Measurements from ENCODE around the gene DYRK1A.
"Not testable (repeated sequence)": the region's sequence is repeated elsewhere in the genome, so short reads cannot be mapped to it uniquely, and the experiment has no call there.

Gene DYRK1A

GRCh38 chr21:37490084-37490483 is 123.5 kb downstream of the DYRK1A start:
- no peak for DNase-seq

DNA sequence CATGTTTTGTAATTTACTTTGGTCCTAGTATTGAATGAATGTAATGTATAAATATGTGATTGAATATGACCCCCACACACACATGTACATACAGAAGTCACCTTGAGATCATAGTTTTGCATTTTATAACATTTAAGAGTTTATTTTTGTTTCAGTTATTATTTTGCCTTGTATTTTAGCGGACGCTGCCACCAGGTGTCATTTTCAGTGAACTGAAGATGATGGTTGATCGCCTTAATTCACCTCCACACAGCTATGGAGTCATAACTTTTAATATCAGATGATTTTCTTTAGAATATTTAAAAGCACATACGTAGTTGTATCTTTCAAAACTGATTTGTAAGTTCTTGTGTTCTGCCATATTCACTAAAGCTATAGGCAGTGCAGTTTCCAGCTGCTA is 130.4 kb downstream of the DYRK1A start:
- no peak for DNase-seq

DNA sequence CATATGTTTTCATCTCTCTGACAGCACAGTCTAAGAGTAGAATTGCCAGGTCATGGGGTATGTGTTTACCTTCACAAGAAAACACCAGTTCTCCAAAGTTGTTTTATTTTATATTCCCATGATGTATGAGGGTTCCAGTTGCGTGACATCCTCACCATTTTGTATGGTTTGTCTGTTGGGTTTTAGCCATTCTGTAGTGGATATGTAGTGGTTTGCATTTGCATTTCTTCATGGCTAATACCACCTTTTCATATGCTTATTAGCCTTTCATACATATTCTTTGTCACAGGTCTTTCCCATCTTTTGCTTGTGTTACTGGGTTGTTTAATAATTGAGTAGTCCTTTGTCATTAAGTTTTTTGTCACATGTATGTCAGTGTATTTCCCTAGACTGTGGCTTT is 132.1 kb downstream of the DYRK1A start:
- no peak for DNase-seq

DNA sequence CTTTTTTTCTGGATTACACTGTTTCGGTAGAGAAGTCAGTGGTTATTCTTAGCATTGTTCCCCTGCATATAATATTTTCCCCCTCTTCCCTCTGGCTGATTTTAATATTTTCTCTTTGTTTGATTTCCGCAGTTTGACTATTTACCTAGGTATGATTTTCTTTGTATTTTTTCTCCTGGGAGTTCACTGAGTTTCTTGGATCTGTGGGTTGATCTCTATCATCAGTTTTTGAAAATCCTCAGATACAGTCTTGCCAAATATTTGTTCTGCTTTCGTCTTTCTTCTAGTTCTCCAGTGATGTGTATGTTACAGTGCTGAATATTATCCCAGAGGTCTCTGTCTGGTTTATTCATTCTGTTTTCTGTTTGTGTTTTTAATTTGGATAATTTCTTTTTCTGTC is 136.4 kb downstream of the DYRK1A start:
- no peak for DNase-seq

GRCh38 chr21:37503848-37504467 is 137.4 kb downstream of the DYRK1A start:
- DNase-seq, result no peak

DNA sequence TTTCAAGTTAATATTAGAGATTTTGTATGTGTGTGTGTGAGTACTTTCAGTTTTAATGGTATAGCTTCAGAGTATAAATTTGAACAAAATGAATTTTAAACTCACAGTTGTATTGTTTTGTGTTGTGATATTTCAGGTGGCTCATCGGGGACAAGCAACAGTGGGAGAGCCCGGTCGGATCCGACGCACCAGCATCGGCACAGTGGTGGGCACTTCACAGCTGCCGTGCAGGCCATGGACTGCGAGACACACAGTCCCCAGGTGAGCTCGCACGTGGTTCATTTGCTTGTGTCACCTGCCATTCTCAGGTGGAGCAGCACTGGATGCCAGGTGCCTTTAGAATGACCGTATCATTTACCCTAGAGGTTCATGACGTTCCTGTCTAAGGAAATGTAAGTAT is 139.4 kb downstream of the DYRK1A start:
- DNase-seq, result no peak

- DNase-seq, result no peak
Measured at GRCh38 chr21:37507716-37508115, 141.1 kb downstream of the DYRK1A start.

GRCh38 chr21:37508341-37508740 is 141.8 kb downstream of the DYRK1A start:
- no peak for DNase-seq

GRCh38 chr21:37509802-37510393 is 143.3 kb downstream of the DYRK1A start:
- DNase-seq, result no peak

DNA sequence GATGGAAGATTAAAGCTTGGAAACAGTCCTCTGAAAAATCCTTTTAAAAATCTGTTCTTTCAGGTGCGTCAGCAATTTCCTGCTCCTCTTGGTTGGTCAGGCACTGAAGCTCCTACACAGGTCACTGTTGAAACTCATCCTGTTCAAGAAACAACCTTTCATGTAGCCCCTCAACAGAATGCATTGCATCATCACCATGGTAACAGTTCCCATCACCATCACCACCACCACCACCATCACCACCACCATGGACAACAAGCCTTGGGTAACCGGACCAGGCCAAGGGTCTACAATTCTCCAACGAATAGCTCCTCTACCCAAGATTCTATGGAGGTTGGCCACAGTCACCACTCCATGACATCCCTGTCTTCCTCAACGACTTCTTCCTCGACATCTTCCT is 145.3 kb downstream of the DYRK1A start:
- DNase-seq, result no peak

DNA sequence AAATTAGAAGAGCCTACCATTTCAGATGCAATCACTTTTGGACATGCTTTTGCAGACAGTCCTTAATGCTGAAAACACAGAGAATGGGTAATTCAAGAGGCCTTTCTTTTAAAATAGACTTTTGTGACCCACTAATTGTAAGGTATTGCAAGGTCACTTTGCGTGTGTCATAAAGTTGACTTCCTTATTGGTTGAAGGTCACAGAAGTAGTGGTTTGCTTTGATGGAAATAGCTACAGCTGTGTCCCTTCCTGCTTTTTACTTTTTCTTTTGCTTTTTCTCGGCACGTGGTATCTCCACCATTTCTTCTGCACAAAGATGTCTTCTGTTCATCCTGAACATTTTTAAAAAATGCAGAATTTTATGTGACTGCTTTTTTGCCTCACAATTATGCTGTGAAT is 146.8 kb downstream of the DYRK1A start:
- DNase-seq, result no peak

DNA sequence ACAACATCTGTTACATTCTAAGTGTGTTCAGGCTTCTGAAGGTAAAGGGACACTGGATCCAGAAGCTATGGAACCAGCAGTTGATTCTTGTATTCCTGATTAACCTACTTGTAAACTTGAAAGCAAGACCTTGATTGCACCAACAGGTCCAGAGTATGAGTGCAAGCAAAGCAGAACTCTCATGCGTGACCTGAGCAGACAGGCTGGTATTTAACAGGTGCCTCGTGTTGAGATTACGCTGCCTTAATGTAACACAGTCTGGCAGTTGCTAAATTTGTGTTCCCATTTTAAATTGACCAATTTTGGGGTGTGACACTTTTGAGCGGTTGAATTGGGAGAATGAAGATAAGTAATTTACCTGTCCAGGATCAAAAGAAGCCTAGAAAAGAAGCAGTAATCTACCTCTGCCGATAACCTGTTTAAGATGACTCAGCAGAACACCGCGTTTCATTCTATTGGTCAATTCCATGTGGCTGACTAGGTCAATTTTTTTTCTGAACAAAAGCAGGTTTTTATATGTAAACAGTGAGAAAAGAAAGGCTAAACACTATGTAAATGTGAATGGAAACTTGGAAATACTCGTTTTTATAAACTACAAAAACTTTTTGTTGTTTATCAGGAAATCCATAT is 147.6 kb downstream of the DYRK1A start:
- DNase-seq, result no peak

- no peak for DNase-seq
Measured at GRCh38 chr21:37516998-37517397, 150.4 kb downstream of the DYRK1A start.

GRCh38 chr21:37520801-37521200 is 154.2 kb downstream of the DYRK1A start:
- DNase-seq, result no peak

GRCh38 chr21:37521658-37522057 is 155.1 kb downstream of the DYRK1A start:
- DNase-seq, result no peak

GRCh38 chr21:37522641-37523295 is 156.2 kb downstream of the DYRK1A start:
- DNase-seq, result no peak

DNA sequence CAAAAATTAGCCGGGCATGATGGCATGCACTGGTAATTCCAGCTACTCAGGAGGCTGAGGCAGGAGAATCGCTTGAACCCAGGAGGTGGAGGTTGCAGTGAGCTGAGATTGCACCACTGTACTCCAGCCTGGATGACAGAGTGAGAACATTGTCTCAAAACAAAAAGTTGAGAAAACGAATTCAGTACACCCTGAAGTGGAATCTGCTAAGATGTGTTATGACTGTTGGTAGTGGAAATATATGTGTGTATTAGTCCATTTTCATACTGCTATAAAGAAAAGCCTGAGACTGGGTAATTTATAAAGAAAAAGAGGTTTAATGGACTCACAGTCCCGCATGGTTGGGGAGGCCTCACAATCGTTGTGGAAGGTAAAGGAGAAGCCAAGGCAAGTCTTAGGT is 158.4 kb downstream of the DYRK1A start:
- DNase-seq, result not testable (repeated sequence)

- DNase-seq, result no peak
Measured at GRCh38 chr21:37525810-37526209, 159.2 kb downstream of the DYRK1A start.

GRCh38 chr21:37527103-37527502 is 160.5 kb downstream of the DYRK1A start:
- DNase-seq, result no peak

DNA sequence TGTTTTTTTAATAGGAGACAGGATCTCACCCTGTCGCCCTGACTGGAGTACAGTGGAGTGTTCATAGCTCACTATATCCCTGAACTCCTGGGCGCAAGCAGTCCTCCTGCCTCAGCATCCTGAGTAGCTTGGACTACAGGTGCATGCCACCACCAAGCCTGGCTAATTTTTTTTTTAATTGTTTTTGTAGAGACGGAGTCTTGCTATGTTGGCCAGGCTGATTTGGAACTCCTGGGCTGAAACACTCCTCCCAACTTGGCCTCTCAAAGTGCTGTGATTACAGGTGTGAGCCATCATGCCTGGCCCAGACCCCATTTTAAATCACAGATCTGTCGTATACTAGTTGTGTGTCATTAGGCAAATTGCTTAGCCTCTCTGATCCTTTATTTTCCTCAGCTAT is 161.1 kb downstream of the DYRK1A start:
- DNase-seq, result no peak

DNA sequence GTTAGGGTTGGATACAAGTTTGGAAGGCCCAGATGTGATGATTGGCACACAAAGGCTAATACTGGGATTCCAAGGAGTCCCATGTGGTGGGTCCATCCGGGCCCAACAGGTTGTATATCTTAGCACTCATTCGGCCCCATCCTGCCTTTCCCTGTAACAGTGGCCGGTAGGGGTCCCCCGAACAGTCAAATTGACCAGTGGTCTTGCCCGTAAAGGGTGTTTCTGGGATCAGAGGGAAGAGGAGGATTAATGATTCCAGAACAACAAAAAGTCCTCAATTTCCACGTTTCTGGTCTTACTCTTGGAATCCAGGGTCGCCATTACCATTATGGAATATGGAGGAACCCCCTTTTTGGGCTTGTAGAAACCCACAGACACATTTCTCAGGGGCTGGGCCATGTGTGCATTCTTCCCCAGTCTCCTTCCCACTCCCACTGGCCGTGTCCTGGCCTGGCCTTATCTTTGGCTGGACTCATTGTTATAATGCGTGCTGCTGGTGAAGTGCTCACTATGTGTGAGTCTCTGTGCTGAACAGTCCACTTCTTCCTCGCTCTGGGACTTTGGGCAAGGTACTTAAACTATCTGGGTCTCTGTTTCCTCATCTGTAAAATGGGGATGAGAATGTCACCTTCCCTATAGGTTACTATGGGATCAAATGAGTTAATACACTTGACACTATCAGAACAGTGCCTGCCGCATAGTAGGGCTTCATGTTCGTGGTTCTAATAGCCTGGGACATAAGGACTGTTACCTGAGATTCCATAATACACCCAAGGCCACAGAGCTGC is 161.8 kb downstream of the DYRK1A start:
- DNase-seq, result no peak

DNA sequence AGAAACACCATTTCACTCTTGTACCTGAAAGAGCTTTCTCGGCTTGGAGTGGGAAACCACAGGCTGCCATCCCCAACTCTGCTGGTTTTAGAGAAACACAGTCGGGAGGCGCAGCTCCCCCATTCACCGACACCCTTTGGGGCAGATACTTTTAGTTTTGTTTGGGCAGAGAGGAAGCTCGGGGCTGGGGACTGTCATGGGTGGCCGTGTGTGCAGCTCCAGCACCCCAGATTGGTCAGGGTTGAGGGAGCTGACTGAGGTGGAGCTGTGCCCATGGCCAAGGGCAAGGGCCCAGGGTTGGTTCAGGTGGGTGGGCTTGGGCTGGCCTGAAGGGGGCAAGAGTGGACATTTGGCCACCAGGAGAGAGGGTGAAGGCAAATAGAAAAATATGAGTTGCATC is 163.1 kb downstream of the DYRK1A start:
- no peak for DNase-seq

DNA sequence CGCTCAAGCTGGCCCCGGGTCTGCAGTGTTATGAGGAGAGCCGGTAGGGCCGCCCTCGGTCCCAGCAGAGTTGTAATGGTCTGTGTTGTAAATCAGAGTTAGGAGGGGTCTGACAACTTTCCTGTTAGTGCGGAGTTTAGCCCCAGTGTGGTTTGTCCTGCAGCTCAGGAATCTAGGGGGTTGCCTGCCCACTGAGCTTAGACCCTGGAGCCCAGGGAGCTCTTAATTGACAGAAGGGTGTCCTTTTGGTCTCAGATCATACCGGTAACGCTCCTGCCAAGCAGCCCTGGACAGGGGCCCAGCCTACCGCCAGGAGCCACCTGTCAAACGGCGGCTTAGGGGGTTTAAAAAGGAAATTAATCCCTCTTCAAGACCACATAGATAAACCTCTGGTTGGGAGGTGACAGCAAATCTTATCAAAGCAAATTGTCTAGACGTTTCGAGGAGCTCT is 164.4 kb downstream of the DYRK1A start:
- no peak for DNase-seq

Measured in NCI-H146 (cell line).